Measurements from ENCODE around the gene GRIK4.
A peak's percentile ranks its signal among the peaks of the same experiment; 100 is the strongest.

Gene GRIK4

DNA sequence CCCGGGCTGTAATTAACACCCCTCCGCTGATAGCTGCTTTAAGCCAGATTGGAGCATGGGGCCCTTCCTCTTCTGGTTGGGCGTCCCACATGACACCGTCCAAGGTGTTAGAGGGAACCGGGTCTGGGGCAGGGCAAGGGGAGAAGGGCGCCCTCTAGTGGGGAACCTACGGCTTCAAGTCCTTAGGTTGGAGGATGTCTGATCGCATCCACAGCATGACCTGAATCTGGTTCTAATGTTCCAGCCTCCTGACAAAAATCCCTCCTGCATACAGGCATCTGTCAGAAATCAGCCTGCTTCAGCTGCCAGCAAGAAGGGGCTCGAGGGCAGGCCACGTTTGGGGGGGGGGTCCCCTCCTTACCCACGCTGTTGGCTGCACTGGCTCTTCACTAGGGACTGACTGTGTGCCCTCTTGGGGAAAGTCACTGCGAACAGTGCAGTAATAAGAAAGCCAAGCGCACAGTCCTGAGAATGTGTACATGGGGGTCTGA lies 418.2 kb downstream of the GRIK4 start:
- DNase-seq = peak; percentile 16

DNA sequence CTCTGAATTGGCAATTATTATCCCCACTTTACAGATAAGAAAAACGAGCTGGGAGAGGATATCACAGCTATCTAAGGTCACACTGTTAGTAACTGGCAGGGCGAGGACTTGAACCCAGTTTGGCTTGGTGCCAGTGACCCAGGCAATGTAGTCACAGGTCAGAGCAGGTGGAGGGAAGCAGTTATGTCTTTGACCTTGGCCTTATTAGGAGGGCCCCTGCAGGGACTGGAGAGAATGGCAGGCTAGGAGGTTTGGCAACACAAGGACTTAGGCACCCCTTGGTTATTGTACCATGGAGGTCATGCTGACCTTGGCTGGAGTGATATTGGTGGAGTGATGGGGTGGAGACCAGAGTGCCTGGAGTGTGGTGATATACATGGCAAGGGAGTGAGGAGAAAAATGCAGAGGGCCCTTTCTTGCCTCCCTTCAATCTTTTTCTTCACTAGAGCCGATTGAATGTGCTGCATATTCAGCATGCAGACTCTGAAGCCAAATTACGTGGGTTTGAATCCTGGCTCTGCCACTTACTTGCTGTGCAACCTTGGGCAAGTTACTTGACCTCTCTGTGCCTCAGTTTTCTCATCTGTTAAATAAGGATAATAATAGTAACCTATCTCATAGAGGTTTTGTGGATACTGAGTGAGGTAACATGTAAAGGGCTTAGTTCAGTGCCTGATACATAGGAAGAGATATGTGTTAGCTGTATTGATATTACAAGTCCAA lies 419.7 kb downstream of the GRIK4 start:
- DNase-seq = no peak

DNA sequence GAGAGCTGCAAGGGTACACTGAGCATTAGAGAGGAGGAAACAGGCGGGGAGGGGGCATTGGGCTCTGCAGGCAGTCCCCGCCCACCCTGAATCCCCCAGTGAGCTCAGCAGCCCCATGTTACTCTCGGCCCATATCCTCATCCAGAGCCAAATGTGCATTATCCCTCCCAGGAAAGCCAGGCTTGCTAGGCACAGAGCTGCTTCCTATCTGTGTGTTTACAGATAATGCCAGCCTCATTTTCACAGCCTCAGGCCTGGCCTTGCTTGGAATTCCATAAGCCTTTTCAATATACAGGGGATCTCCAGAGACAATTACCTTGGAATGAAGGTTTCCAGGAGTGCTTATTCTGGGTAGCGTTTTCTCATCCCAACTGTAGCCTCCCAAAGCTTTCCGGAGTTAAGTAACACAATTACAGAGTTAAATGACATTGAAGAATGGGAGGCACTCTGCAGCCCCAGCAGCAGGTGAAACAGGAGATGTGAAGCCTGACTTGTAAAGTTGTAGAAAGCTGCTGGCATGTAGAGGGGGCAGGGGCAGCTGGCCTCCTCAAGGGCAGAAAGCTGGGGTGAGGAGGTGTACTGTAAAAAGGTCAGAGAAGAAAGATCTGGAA lies 420.9 kb downstream of the GRIK4 start:
- no peak for DNase-seq

DNA sequence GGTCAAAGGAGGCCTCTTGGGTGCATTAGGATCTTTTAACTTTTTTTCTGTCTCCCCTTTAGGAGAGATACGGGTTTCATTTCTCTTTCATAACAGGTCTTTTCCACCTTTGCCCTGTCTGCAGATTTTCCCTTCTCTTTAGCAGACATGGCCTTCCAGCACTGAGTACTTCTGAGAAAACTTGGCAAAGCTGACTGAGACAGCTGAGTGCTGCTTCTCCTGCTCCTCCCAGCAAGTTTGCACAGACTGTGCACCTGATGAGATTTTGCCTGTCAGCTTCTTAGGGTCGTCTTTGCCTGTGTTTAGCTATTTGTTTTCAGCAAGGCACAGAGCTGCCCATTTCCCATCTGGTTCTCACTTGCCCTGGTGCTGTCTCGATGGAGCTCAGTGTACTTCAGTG lies 424.8 kb downstream of the GRIK4 start:
- no peak for DNase-seq

DNA sequence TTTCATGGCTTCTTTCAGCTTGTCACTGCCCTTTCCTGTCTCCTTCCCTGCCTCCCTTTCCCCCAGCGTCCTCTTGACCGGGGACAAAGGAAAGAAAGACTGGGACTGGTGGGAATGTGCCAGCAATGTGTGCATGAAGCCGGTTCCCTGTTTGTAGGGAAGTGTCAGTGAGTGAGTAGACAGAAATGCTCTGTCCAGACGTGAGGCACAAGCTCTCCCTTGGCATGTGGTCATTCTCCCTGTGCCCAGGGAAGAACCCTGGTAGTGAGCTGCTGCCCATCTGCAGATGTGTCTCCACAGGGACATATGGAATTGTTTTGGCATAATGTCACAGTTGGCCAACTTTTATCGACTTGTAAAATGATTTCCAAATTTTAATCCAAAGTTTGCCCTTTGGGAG lies 426.0 kb downstream of the GRIK4 start:
- DNase-seq = no peak

DNA sequence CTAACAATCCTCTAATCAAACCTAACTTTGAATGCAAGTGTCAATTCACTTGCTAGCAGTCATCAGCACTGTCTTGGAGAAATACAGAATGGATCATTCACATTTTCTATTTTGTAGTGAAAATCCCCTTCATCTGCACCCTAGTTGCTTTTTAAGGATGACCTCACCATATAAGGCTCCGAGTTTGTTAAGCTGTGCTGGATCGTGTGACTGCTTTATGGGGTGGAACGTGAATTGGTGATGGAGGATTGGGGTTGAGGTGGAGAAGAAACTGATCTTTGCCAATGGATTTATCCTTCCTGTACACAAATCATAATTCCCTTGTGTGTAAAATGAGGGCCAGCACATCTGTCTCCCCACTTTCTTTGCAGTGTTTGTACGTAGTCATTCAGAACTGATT lies 426.7 kb downstream of the GRIK4 start:
- DNase-seq = no peak

DNA sequence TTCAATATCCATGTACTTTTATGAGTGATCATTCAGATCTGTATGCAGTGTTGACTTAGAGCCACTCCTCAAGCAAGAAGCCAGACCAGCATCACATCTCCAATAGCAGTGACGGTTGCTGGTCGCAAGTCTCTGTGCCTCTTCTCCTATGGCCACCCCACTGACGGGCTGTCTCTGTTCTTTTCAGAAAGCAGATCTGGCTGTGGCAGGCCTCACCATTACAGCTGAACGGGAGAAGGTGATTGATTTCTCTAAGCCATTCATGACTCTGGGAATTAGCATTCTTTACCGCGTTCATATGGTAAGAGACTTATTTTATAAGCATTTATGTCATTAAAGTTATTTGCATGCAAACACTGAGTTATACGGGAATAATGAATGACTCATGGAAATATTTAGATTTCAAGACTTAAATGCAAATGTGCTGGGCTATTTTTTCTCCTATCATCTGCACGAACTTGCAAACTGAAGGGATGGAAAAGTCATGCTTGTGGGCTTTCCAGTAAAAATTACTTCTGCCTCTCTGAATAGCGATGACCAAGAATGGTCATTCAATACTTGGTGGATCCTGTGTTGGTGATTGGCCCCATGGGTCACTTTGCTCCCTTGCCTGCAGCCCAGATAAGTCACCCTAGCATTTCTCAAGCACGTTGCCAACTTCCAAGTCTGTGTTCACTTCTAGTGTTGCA lies 428.8 kb downstream of the GRIK4 start:
- no peak for DNase-seq

DNA sequence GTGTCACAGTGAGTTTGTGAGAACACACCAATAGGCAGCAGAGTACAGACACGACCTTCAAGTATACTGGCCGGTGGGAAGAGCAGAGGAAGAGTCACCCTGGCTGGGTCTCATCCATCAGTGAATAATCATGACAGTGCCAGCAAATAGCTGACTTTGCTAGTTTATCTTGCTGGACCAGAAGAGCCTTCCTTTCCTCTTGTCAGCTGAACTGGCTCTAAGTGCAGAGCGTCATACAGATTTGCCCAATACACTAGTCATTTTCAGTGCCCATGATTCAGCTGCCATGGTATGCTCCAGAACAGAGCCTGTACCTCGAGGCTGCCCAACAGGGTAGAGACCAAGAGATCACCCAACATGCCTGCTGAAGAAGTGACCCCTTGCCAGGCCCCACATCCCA lies 429.5 kb downstream of the GRIK4 start:
- no peak for DNase-seq

DNA sequence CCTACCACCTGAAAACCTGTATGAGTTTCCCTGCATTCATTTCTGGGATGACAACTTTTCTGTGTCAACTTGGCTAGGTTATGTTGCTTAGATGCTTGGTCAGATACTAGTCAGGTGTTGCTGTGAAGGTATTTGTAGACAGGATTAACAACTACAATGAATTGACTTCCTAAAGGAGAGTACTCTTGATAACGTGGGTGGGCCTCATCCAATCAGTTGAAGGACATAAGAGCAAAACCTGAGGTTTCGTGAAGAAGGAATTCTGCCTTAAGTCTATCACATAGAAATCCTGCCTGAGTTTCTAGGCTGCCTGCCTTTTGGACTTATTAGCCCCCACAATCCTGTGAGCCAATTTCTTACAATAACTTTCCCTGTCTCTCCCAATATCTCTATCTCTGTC lies 431.2 kb downstream of the GRIK4 start:
- no peak for DNase-seq

DNA sequence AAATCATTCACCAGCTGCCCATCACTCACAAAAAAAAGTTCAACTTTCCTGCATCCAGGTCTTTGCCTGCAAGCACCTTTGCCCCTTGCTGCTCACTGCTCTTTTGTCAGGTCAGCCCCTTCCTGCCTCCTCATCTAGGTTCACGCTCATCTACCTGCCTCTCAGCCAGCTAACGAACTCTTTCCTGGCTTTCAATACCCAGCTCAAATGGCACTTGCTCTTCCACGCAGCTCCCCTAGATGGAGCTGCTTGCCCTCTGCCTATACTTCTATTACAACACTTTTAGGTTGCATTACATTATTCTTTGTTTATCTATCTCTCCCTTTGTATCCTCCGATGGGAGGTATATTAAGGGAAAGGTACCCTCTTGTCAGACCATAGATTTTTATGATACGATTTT lies 433.5 kb downstream of the GRIK4 start:
- no peak for DNase-seq

DNA sequence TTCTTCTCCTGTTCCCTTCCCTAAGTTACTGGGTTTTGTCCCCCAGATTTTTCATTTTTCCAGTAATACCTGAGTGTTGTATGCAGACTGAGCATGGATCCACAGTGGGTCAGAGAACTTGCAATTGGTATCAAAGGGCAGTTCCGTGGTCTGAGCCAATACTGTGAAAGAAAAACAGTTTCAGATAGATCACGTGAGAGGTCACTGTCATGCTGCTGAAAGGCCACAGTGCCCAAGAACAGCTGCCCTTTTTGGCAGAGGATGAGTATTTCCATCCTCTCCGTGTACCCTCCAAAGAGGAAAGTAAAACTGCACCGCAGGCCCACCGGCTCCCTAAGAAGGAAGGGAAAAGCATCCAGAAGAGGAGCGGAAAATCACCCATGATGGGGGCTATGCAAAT lies 439.3 kb downstream of the GRIK4 start:
- DNase-seq = no peak

DNA sequence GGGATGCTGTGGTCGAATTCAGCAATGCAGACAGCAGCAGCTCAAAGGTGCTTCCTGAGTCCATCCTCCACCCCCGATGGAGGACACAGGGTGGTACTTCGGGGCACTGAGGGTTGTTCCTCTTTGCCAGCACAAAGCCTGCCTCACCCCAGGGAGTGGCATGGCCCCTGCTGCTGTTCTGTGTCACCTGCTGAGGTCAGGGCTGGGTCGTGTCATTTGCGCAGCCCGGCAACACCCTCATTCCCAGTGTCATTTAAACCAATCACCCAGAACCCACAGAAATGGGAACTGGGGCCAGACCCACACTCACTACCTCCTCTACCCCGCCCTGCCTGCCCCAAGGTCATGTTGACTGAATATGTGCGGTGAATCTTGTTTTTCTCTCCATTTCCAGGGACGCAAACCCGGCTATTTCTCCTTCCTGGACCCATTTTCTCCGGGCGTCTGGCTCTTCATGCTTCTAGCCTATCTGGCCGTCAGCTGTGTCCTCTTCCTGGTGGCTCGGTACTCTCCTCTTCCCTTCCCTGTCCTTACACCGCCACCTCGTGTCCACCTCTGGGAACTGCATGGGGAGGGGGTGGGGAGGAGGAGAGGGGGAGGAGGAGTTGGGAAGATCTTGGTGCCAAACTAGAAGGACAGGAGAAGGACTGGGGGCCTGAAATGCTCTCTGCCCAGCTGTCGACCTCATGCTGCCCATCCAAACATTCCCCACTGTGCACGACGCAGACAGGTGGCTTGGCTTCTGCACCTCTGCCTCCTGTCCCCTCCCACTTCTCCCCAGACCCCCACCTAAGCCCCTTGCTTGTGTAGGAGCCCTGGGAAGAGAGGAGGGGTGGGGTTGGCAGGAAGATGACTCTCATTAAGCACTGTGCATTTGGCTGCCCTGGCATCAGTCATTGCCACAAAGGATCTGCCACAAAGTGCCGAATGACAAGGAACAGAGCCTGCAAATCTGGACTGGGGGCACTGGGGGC lies 441.2 kb downstream of the GRIK4 start:
- DNase-seq = peak; percentile 62

DNA sequence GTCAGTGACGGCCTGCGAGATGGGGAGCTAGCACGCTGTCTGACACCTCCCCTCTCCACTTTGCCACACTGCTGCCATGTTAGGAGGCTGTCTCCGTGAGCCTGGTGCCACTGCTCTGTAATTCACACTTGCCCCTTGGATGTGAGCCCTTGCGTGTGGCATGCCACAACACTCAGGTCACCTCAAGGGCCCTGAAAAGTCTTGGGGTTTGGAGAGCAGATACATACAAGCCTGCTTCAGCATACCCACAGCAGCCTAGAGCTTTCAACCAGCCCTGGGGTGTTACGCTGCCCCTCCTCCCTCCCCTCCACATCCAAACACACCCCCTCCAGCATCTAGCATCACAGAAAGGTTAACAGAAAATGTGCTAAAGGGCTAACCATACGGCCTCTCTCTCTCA lies 442.8 kb downstream of the GRIK4 start:
- DNase-seq = no peak

DNA sequence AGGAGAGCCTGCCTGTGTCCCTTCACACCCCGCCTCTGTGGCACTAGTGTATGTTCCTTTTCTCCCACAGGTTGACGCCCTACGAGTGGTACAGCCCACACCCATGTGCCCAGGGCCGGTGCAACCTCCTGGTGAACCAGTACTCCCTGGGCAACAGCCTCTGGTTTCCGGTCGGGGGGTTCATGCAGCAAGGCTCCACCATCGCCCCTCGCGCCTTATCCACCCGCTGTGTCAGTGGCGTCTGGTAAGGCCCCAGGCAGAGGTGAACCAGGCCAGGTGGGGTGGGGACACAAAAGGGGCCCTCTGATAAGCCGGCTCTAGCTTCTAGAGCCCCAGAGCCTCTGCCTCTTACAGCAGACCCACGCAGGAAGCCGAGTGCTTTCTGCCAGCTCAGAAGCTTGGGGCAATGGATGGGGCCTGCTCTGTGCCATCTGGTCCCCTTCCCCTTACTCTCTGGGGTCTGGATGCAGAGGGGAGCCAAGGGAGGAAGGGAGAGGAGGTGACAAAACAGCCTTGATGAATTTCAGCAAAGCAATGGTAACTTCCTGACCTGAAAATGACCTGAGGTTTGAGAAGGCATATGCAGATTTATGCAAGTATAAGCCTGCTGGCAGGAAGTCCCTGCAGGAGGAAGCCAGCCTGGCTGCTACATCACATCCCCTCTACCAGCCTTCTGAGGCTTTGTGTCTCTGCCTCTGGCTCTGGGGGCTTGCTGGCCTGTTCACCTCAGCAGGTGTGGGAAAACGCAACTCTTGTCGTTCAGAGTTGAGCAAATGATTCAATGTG lies 445.4 kb downstream of the GRIK4 start:
- DNase-seq = no peak

DNA sequence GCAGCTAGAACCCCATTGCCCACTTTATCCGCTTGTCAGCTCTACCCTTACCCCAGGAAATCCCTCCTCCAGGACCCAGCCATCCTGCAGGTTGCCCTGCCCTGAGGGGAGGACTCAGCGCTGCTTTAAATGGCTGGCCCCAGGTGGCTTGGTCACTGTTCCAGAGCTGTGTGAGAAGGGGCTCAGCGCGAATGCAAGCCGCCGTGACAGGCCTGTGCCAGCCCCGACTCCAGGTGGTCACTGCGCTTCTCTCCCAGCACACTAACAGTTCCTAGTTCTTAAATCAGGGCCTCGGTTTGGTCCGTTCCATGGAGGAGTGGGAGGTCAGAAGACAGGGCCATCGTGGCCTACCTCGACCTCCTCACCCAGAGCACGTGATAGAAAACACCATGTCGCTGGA lies 446.6 kb downstream of the GRIK4 start:
- no peak for DNase-seq

DNA sequence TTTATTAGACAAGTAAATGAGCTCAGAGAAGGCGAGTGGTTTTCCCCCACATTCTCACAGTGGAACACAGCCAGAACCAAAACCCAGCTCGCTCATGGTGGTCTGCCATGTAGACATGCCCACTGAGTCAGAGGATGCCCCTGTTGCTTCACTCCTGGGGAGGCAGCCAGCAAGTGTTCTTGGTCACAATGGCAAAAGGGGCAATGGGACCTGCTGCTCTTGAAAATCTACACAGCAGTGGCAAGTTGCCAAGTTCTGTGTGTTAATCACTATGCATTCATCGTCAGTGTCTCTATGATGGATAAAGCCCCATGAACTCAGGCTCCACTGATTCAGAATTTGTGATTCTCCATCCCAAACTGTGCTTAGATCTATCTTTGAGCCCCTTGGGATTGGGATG lies 447.6 kb downstream of the GRIK4 start:
- DNase-seq = no peak

DNA sequence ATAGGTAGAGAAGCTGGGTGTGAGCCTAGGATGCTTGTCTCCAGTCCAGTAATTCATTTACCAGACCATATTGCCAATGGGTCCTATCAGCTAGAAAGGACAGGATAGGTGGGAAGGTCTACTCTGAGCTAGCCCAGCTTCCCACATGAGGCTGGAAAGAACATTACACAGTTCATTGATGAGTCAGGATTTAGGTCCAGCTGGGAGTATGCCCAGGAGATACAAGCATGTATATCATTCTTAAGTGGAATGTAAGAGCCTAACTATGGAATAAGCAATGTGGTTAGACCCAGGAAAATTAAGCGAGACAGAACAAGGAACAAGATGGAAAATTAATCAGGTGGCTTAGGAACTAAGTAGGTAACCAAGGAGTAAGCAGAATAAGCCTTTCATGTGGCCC lies 453.3 kb downstream of the GRIK4 start:
- no peak for DNase-seq

DNA sequence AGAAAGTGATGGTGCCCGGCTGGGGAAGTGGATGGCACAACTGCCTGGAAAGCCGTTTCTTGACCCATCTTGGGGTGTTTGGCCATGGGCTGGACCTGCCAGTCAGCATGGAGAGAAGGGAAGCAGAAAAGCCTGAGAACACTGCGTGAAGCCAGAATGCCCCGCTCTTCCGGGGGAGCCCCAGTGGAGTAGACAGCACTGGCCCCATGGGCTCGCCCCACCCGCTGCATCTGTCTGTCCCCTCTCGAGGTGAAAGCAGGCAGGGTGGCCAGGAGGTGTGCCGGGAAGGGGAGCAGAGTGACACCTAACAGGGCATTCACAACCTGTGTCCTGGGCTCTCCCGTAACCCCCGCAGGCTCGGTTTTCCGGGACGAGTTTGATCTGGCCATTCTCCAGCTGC lies 455.3 kb downstream of the GRIK4 start:
- no peak for DNase-seq

DNA sequence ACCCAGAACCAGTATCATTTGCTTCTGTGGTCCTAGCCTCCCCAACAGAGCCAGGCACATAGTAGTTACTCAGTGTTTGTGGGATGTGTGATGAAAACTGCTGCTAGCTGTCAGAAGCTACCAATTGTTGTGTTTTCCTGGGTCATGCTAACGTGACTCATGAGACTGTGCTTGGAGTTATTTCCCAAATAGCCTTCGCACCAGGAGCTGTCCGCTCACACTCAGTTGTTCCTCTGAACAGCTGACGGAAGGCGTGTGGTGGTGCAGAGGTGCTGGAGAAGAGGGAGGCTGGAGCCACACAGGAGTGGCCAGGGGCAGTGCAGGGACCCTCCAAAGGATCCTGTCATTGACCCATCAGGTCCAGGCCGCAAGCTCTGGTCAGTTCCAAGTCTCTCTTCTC lies 458.4 kb downstream of the GRIK4 start:
- DNase-seq = no peak

DNA sequence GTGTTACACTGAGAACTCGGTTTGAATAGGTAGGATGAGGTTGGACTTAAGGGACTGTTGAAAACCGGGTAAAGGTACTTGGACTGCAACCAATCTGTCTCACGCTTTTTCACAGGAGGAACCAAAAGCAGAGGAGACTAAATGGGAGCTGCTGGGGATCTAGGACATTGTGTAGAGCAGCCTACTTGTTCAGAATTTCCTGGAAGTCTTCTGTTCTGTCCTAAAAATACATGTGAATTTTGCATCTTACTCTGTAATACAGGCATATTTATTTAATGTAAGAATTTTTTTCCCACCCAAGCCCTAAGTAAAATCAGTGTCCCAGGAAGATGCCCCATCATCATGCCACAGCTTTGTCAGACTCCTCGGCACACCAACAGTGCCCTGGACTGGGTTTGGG lies 460.3 kb downstream of the GRIK4 start:
- DNase-seq = no peak

DNA sequence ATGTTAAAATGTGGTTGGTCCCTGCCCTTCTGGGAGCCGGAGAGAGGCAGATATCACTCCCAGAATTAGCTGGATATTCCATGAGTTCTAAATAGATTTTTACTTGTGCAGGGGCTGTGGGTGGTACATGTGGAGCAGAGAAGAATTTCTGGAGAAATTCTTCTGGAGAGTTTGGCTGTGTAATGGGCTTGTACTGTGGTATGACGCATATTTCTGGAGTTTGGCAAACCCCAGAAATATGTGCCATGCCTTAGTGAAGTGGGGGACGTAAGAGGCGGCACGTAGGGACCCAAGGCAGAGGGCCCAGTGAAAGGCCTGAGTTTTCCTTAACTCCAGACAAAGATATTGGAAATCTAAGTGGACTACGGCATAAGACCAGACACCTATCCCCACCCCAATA lies 461.1 kb downstream of the GRIK4 start:
- no peak for DNase-seq

DNA sequence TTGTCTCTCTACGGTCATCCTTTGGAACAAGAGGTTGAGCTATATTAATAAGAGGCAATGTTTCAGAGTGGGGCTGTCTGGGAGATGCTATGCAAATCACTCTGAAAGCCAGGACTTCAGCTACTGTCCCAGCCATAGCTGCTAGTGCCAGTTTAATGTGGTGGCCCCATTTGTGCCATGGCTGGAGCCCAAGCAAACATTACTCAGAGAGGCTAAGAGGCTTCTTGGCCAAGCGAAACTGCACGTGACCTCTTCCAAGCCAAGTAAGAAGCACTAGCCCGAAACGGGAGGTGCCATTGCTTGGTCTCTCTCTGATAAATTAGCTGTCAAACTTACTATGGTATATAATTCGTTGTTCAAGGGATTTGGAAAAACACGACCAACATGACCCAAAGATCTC lies 462.0 kb downstream of the GRIK4 start:
- no peak for DNase-seq
